ENCODE results near the gene ALG13. TPM values are rescaled to one million over a fixed set of nuclear protein-coding genes. Genes with fewer than 3 reads are reported as not detected.

Gene ALG13
- total RNA-seq, 2 experiments from 2014 or later = 62.2 to 70.5 TPM

GRCh38 chrX:111662292-111662691 lies 18.7 kb upstream of the ALG13 start:
- no peak overlapping the region for H3K27ac ChIP-seq (ENCODE audit: low read depth, low read length, poor library complexity, severe bottlenecking)
- H3K4me2 ChIP-seq (ENCODE audit: low read length) = no peak overlapping the region
- no peaks in the 10 kb centered on the region for H3K9me3 ChIP-seq (ENCODE audit: low read length)
- intact Hi-C loops (cut with micrococcal nuclease; ENCODE audit: unreplicated experiment) = no loop called here
- no TSS peak for BruUV-seq (replicated peaks)
- no peaks in the 10 kb centered on the region for H3K36me3 ChIP-seq (ENCODE audit: insufficient read depth, low read length)
- no peaks in the 10 kb centered on the region for H4K20me1 ChIP-seq (ENCODE audit: insufficient read depth, low read length)
- H2AFZ ChIP-seq (ENCODE audit: low read length) = no peak overlapping the region
- H3K4me1 ChIP-seq (ENCODE audit: insufficient read depth, low read length, poor library complexity, severe bottlenecking) = no peaks in the 10 kb centered on the region
- H3K4me3 ChIP-seq (ENCODE audit: low read depth, low read length, poor library complexity, severe bottlenecking) = no peak overlapping the region
- TF ChIP-seq, protein P1, sequence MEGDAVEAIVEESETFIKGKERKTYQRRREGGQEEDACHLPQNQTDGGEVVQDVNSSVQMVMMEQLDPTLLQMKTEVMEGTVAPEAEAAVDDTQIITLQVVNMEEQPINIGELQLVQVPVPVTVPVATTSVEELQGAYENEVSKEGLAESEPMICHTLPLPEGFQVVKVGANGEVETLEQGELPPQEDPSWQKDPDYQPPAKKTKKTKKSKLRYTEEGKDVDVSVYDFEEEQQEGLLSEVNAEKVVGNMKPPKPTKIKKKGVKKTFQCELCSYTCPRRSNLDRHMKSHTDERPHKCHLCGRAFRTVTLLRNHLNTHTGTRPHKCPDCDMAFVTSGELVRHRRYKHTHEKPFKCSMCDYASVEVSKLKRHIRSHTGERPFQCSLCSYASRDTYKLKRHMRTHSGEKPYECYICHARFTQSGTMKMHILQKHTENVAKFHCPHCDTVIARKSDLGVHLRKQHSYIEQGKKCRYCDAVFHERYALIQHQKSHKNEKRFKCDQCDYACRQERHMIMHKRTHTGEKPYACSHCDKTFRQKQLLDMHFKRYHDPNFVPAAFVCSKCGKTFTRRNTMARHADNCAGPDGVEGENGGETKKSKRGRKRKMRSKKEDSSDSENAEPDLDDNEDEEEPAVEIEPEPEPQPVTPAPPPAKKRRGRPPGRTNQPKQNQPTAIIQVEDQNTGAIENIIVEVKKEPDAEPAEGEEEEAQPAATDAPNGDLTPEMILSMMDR (conservative IDR thresholded peaks at IDR 0.05; ENCODE audit: low read length) = no peak
- TF ChIP-seq EZH2phosphoT487 (IDR thresholded peaks at IDR 0.05; ENCODE audit: borderline replicate concordance, low read depth, low read length) = no peak
- POLR2A ChIA-PET = no interaction called here
- DNase-seq (ENCODE audit: low spot score) = no peak
- H3K79me2 ChIP-seq (ENCODE audit: insufficient read depth, low read depth, low read length) = no peaks in the 10 kb centered on the region
- CTCF ChIA-PET (ENCODE audit: unreplicated experiment) = no interaction called here
- H3K9me2 ChIP-seq (ENCODE audit: insufficient read depth, low read length) = no peaks in the 10 kb centered on the region

DNA sequence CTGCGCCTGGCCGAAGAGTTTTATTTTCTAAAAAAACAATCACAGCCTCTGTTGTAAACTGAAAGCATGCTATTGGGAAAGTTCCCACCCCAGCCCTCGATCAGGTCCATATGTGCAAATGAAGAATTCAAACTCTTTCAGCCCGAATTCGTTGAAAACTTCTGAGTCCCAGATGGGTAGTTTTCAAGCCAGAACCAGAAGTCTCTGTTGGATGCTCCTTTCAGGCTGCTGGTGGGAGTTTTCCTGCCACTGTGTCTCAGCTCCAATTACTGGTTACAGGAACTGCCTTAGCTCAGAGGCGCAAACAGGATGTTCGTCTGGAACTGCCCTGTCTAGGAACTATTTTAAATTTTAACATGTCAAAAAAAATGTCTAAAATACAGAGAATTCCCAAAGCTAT lies 9.3 kb upstream of the ALG13 start:
- intact Hi-C loops (cut with micrococcal nuclease; ENCODE audit: unreplicated experiment) = no loop called here
- BruUV-seq (replicated peaks) = no TSS peak
- CTCF ChIA-PET (ENCODE audit: unreplicated experiment) = no interaction called here

GRCh38 chrX:111687305-111687704 lies 6.3 kb downstream of the ALG13 start:
- Histone ChIP-seq H4K20me1 (ENCODE audit: insufficient read depth, low read length) (no peaks in the 10 kb centered on the region), H3K9me2 (ENCODE audit: insufficient read depth, low read length) (no peaks in the 10 kb centered on the region), H3K36me3 (ENCODE audit: insufficient read depth, low read length) (peaks cover 64% of the 10 kb centered on the region), H3K9me3 (ENCODE audit: low read length) (no peaks in the 10 kb centered on the region), H2AFZ (ENCODE audit: low read length) (no peak overlapping the region), H3K4me2 (ENCODE audit: low read length) (no peak overlapping the region), H3K27ac (ENCODE audit: low read depth, low read length, poor library complexity, severe bottlenecking) (no peak overlapping the region), H3K4me3 (ENCODE audit: low read depth, low read length, poor library complexity, severe bottlenecking) (no peak overlapping the region), H3K4me1 (ENCODE audit: insufficient read depth, low read length, poor library complexity, severe bottlenecking) (peaks cover 5% of the 10 kb centered on the region), H3K79me2 (ENCODE audit: insufficient read depth, low read depth, low read length) (peaks cover 7% of the 10 kb centered on the region; the same call in 1 of the 2 replicates)
- TF ChIP-seq EZH2phosphoT487 (IDR thresholded peaks at IDR 0.05; ENCODE audit: borderline replicate concordance, low read depth, low read length) = no peak
- TF ChIP-seq, protein P1 (conservative IDR thresholded peaks at IDR 0.05; ENCODE audit: low read length) = no peak
- ChIA-PET CTCF (ENCODE audit: unreplicated experiment) (no interaction called here), POLR2A (no interaction called here)
- no TSS peak for BruUV-seq (replicated peaks)
- no peak for DNase-seq (ENCODE audit: low spot score)
- intact Hi-C loops (cut with micrococcal nuclease; ENCODE audit: unreplicated experiment) = no loop called here

More for the DNA sequence above, 9.3 kb upstream of the ALG13 start:
- Histone ChIP-seq H2AFZ (ENCODE audit: low read length) (no peak overlapping the region), H3K36me3 (ENCODE audit: insufficient read depth, low read length) (no peaks in the 10 kb centered on the region), H3K9me3 (ENCODE audit: low read length) (no peaks in the 10 kb centered on the region), H3K9me2 (ENCODE audit: insufficient read depth, low read length) (no peaks in the 10 kb centered on the region), H3K27ac (ENCODE audit: low read depth, low read length, poor library complexity, severe bottlenecking) (no peak overlapping the region), H3K4me2 (ENCODE audit: low read length) (no peak overlapping the region), H3K79me2 (ENCODE audit: insufficient read depth, low read depth, low read length) (no peaks in the 10 kb centered on the region), H4K20me1 (ENCODE audit: insufficient read depth, low read length) (no peaks in the 10 kb centered on the region), H3K4me3 (ENCODE audit: low read depth, low read length, poor library complexity, severe bottlenecking) (no peak overlapping the region), H3K4me1 (ENCODE audit: insufficient read depth, low read length, poor library complexity, severe bottlenecking) (no peaks in the 10 kb centered on the region)
- POLR2A ChIA-PET = no interaction called here
- TF ChIP-seq, protein P1 (conservative IDR thresholded peaks at IDR 0.05; ENCODE audit: low read length) = no peak
- no peak for TF ChIP-seq EZH2phosphoT487 (IDR thresholded peaks at IDR 0.05; ENCODE audit: borderline replicate concordance, low read depth, low read length)
- no peak for DNase-seq (ENCODE audit: low spot score)
